Left lobe of liver (tissue), 2 donors: ENCODE results near the gene LRRC23. TPM values are rescaled to one million over a fixed set of nuclear protein-coding genes. Genes with fewer than 3 reads are reported as not detected.

Experiments used
- ATAC-seq: fragments of 200-7000 bp; cut with Tn5 transposase; one replicate; pipeline ENCODE4 v1.9.1; 2020; ENCODE audit warnings: mild to moderate bottlenecking, moderate library complexity
- DNase-seq: peaks from one replicate; pipeline ENCODE4 v3.0.0-alpha.2; 2020; ENCODE audit warnings: low spot score
- total RNA-seq: library from RNA; stranded (reverse); gene quantifications from one replicate; pipeline ENCODE4 v1.2.1, GENCODE V29; 2021
- donor health status: DM: no; HTN: no; CAD: no; lungs with moderate emphysema.
- donor health status: DM: no; HTN: yes; CAD: no.

Gene LRRC23
- total RNA-seq, 1 donor from 2014 or later: 1.9 TPM

- no peak for DNase-seq
- ATAC-seq: no peak
Measured at GRCh38 chr12:6923851-6924250, 19.2 kb downstream of the LRRC23 start.

GRCh38 chr12:6925239-6925539, 20.6 kb downstream of the LRRC23 start:
- DNase-seq (no peak), ATAC-seq (no peak)

DNA sequence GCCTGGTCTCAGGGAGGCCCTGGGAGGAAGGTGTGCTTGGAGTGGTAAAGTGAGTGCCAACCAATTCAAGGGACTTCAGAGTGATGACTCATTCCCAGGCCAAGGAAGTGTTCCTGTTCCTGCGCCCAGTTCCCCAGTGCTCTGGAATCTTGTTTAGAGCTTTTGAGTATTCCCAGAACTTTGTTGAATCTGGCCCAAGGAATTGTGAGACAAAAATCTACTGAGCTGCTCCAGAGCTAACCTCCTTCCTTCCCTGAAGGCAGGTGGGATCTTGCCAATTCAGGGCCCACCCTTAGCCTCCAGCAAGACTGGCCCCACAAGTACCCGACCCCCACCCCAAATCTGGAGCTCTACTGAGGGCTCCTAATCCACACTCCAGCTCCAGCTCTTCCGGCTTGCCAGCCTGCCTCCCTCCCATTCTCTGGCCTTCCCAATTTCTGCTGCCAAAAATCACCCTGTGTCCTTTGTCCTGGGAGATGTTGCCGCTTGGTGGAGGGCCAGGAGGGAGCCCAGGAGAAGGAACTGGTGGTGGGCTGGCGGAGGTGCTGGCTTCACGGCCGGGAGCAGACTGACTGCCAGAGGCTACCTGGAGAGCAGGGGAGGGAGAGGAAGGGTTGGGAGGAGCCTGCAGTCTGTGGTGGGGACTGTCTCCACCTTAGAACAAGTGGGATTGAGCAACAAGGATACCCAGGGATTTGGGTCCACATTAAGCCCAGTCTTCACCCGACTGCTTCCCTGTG, 21.1 kb downstream of the LRRC23 start:
- ATAC-seq (peak; percentile 73), DNase-seq (peak; percentile 85)

DNA sequence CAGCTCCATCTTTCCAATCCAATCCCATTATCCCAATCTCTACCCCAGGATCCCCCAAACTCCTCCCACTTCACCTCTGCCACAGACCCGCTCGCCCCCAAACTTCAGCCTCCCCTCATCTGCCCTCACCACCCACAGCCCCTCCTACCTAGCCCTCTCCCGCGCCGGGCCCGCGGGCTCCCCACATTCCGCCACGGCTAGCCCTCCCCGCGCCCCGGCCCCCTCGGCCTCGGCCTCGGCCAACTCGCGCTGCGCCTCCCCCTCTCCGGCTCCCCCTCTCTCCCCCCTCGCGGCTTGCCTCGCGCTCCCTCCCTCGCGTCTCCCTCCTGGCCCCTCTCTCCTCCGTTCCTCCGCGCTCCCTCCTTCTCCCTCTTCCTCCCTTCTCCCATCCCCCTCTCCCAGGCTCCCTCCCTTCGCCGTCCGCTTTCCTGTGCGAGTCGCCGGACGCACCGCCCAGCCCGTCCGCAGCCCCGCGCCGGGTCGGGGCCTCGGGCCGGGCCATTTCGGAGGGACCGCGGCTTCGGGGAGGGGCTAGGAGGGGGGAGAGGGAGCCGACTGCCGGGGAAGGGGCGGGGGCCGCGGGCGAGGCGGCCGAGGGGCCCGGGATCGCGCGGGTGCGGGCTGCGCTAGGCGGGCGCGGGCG, 22.9 kb downstream of the LRRC23 start, which contains the start of gene ATN1:
ATN1 (plus strand) TSS at position 581 of the 643 bp plus-strand sequence. CDS start 6,043 bp downstream, outside the sequence.
- ATAC-seq (peak; percentile 56), DNase-seq (peak; percentile 73)

- DNase-seq (no peak), ATAC-seq (peak; percentile 5)
Measured at GRCh38 chr12:6928022-6928702, 23.5 kb downstream of the LRRC23 start.

DNA sequence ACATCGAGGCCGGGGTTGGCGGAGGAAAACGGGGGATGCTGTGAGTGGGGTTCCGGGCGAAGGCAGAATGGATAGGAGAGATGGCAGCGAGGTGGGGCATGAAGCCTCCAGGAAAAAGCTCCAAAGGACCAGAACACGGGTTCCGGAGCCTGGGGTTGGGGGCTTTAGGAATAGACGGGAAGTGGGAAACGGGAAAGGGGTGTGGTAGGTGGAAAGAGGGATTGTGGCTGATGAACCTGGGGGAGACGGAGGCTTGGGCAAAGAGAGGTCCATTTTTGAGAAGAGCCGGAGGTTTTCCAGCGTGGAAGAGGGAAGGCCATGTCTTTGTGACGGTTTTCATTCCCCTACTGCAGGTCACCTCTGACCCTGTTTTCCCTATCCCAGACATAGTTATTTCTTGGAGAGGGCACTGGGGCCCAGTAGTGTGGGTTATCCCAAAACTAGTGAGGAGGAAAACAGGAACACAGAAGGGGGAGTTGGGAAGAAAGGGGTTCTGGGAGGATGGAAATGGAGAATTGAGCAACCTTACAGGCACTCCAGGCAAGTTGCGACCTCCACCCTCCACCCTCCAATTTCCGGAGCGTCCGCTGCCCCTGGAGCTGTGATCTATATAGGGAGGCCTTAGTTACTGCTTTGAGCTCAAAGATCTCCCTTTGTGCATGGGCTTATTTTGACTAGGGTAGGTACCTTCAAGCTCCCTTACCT, 24.2 kb downstream of the LRRC23 start:
- DNase-seq (no peak), ATAC-seq (no peak)

GRCh38 chr12:6929466-6930452, 25.1 kb downstream of the LRRC23 start:
- ATAC-seq (no peak), DNase-seq (no peak)

DNA sequence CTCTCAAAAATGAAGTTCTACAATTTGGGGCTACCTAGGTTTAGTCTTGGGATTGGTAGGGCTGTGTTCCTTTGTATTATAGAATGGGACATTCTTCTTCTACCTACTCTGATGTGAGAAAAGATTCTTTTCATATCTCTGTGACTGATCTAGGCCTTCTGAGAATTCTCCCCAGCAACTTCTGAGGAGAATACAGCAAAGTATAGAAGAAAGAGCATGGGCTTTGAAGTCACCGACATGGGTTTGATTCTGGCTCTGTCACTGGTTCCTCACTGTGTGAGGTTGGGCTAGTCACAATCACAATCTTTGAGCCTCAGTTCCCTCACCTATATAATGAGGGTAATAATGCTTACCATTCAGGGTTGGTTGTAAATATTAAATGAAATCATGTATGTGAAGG, 28.1 kb downstream of the LRRC23 start:
- DNase-seq (no peak), ATAC-seq (no peak)

GRCh38 chr12:6934110-6934509, 29.5 kb downstream of the LRRC23 start:
- ATAC-seq (no peak), DNase-seq (no peak)

DNA sequence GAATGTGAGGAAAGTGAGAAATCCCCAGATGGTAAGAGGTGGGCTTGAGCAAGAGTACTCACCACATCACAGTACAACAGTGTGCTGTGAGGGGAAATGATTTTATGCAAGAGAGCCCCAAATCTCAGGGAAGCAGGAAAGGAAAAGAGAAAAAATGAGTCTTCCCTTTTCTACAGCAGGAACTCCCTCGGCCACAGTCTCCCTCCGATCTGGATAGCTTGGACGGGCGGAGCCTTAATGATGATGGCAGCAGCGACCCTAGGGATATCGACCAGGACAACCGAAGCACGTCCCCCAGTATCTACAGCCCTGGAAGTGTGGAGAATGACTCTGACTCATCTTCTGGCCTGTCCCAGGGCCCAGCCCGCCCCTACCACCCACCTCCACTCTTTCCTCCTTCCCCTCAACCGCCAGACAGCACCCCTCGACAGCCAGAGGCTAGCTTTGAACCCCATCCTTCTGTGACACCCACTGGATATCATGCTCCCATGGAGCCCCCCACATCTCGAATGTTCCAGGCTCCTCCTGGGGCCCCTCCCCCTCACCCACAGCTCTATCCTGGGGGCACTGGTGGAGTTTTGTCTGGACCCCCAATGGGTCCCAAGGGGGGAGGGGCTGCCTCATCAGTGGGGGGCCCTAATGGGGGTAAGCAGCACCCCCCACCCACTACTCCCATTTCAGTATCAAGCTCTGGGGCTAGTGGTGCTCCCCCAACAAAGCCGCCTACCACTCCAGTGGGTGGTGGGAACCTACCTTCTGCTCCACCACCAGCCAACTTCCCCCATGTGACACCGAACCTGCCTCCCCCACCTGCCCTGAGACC, 31.0 kb downstream of the LRRC23 start:
- DNase-seq: no peak
- no peak for ATAC-seq

GRCh38 chr12:6936194-6936635, 31.6 kb downstream of the LRRC23 start:
- no peak for DNase-seq

GRCh38 chr12:6936636-6937480, 32.2 kb downstream of the LRRC23 start:
- peak; percentile 1 for ATAC-seq
- no peak for DNase-seq

More at GRCh38 chr12:6936194-6936635, 31.6 kb downstream of the LRRC23 start:
- no peak for ATAC-seq

GRCh38 chr12:6937481-6938352, 33.1 kb downstream of the LRRC23 start:
- ATAC-seq (peak; percentile 87), DNase-seq (peak; percentile 95)

- DNase-seq (no peak), ATAC-seq (no peak)
Measured at GRCh38 chr12:6938353-6939190, 34.0 kb downstream of the LRRC23 start.

DNA sequence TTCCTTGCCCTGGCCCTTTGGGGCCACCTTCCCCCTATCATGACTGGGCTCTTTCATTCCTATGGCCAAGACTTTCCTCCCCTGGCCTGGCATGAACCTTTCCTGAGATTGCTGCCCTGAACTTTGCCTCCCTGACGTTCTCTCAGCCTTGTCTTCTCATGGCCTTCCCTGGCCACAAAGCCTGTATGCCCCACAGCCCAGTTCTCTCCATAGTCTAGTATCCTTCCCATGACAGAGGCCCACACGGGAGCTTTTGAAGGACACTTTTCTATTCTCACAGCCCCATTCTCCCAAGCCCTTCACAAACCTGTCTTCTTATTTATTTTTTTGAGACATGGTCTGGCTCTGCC, 34.5 kb downstream of the LRRC23 start:
- ATAC-seq (no peak), DNase-seq (no peak)

DNA sequence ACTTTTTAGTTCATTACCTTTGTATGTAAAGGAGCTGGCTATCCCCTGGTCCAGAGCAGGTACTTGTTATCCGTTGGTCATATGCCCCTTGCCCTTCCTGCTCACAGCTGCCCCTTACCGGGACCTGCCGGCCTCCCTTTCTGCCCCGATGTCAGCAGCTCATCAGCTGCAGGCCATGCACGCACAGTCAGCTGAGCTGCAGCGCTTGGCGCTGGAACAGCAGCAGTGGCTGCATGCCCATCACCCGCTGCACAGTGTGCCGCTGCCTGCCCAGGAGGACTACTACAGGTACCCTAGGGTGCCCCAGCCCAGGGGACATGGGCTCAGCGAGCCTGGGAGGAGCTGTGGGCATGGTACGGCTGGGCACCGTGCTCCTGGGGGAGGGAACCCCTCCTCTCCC, 36.6 kb downstream of the LRRC23 start:
- DNase-seq: no peak
- ATAC-seq: no peak

DNA sequence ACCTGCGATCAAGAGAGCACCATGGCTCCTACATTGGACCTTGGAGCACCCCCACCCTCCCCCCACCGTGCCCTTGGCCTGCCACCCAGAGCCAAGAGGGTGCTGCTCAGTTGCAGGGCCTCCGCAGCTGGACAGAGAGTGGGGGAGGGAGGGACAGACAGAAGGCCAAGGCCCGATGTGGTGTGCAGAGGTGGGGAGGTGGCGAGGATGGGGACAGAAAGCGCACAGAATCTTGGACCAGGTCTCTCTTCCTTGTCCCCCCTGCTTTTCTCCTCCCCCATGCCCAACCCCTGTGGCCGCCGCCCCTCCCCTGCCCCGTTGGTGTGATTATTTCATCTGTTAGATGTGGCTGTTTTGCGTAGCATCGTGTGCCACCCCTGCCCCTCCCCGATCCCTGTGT, 37.2 kb downstream of the LRRC23 start:
- DNase-seq (no peak), ATAC-seq (no peak)
